ENCODE data around the gene FTCD. TPM values are rescaled to one million over a fixed set of nuclear protein-coding genes. Genes with fewer than 3 reads are reported as not detected.

The FTCD gene
- total and polyA plus RNA-seq, 2 of the 4 experiments (the other 2 are of a cell fraction), result 0.55 TPM; not detected in 1

- DNase-seq (no peak), ATAC-seq (ENCODE audit: low read depth) (no peak)
- Histone ChIP-seq H3K9me1 (ENCODE audit: insufficient read depth, low read length) (peaks cover 5% of the 10 kb centered on the region; the same call in 1 of the 2 replicates), H3K27me3 (ENCODE audit: control insufficient read depth, insufficient read depth, low read length) (no peaks in the 10 kb centered on the region), H3K79me1 (ENCODE audit: low read depth in 1 of 2, low read length in 2 of 2) (peaks cover 24 to 92% of the 10 kb centered on the region in 2 experiments), H2AFZ (replicated peaks; ENCODE audit: low read length, poor library complexity) (peak overlapping the region; percentile 23), H2BK15ac (ENCODE audit: low read depth, low read length) (no peak overlapping the region), H3K14ac (replicated peaks; ENCODE audit: low read depth, low read length) (no peak overlapping the region), H3K4ac (ENCODE audit: low read depth, low read length) (no peak overlapping the region), H3K27ac (ENCODE audit: insufficient read depth, low read length) (peak overlapping the region; percentile 20; the same call in 1 of the 2 replicates), H3K4me1 (ENCODE audit: control insufficient read depth, insufficient read depth, low read length) (no peaks in the 10 kb centered on the region), H4K20me1 (ENCODE audit: insufficient read depth, low read length) (peaks cover 82% of the 10 kb centered on the region), H2BK120ac (ENCODE audit: low read depth, low read length) (no peak overlapping the region), H3K4me3 (ENCODE audit: insufficient read depth, low read depth, low read length) (no peak overlapping the region), H2AK5ac (ENCODE audit: low read depth, low read length) (peak overlapping the region; percentile 15; the same call in 1 of the 2 replicates), H3K4me2 (ENCODE audit: low read depth, low read length) (no peak overlapping the region), H3K9ac (ENCODE audit: low read depth, low read length) (no peak overlapping the region), H3K36me3 (ENCODE audit: control insufficient read depth, insufficient read depth, low read length) (peaks cover 94% of the 10 kb centered on the region), H3K23ac (ENCODE audit: low read depth, low read length) (no peak overlapping the region), H2BK5ac (ENCODE audit: low read depth, low read length, poor library complexity, severe bottlenecking) (no peak overlapping the region), H3K56ac (ENCODE audit: extremely low read depth, insufficient read depth, low read length) (no peak overlapping the region), H2BK20ac (ENCODE audit: low read depth, low read length) (no peak overlapping the region), H4K91ac (ENCODE audit: insufficient read depth, low read depth, low read length) (no peak overlapping the region), H4K8ac (ENCODE audit: low read depth in 2 of 2, low read length in 2 of 2) (no peak overlapping the region), H3K18ac (ENCODE audit: low read depth, low read length) (no peak overlapping the region), H2AK9ac (replicated peaks; ENCODE audit: low read depth, low read length, poor library complexity) (peak overlapping the region; percentile 45), H4K5ac (ENCODE audit: low read depth, low read length) (no peak overlapping the region), H3K9me3 (ENCODE audit: control insufficient read depth, insufficient read depth, low read length) (peaks cover 5% of the 10 kb centered on the region)
- intact Hi-C loops (cut with micrococcal nuclease) (no loop called here), dilution Hi-C loops (cut with HindIII; ENCODE audit: low sequenced_read_pairs, unreplicated experiment) (no loop called here), in situ Hi-C loops (cut with MboI; ENCODE audit: low sequenced_read_pairs) (no loop called here)
- ChIA-PET CTCF (no interaction called here), POLR2A (ENCODE audit: unreplicated experiment) (no interaction called here)
- no TSS peak for BruUV-seq (replicated peaks)
- 97% methylated on average over 17 of the region's 17 CpGs; no CpG with 5 or more reads in 1 of the 2 experiments for WGBS, 2 experiments (ENCODE audit: extremely low coverage in 2 of 2, insufficient read length in 1 of 2)
- TF ChIP-seq CHD1 (IDR thresholded peaks at IDR 0.05; ENCODE audit: low read depth, low read length) (no peak), CTCF (conservative IDR thresholded peaks at IDR 0.05; ENCODE audit: low read depth, low read length) (no peak), MAFK (IDR thresholded peaks at IDR 0.05; ENCODE audit: low read depth, low read length) (no peak), RAD21 (IDR thresholded peaks at IDR 0.05; ENCODE audit: low read length) (no peak), CEBPB (IDR thresholded peaks at IDR 0.05; ENCODE audit: low read depth, low read length) (no peak), MXI1 (IDR thresholded peaks at IDR 0.05; ENCODE audit: borderline replicate concordance, low read depth, low read length) (no peak), MAZ (IDR thresholded peaks at IDR 0.05; ENCODE audit: borderline replicate concordance, low read depth, low read length) (no peak), SMC3 (IDR thresholded peaks at IDR 0.05; ENCODE audit: low read depth, low read length) (no peak), RFX5 (IDR thresholded peaks at IDR 0.05; ENCODE audit: low read depth, low read length) (no peak), RCOR1 (IDR thresholded peaks at IDR 0.05; ENCODE audit: insufficient replicate concordance, low read length) (no peak), BHLHE40 (IDR thresholded peaks at IDR 0.05; ENCODE audit: low read depth, low read length) (no peak), ELK1 (IDR thresholded peaks at IDR 0.05; ENCODE audit: borderline replicate concordance, low read depth, low read length) (no peak), FOS (IDR thresholded peaks at IDR 0.05; ENCODE audit: low read depth, low read length) (no peak), NFE2L2 (IDR thresholded peaks at IDR 0.05; ENCODE audit: low read depth, low read length) (no peak)
- TF ChIP-seq, protein P1, sequence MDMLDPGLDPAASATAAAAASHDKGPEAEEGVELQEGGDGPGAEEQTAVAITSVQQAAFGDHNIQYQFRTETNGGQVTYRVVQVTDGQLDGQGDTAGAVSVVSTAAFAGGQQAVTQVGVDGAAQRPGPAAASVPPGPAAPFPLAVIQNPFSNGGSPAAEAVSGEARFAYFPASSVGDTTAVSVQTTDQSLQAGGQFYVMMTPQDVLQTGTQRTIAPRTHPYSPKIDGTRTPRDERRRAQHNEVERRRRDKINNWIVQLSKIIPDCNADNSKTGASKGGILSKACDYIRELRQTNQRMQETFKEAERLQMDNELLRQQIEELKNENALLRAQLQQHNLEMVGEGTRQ (IDR thresholded peaks at IDR 0.05; ENCODE audit: low read depth, low read length), result no peak
These were observed 39.8 kb downstream of the FTCD start for GRCh38 chr21:46115441-46116188.
